Stimulated activated CD8-positive, alpha-beta memory T cell treated with anti-CD3 and anti-CD28 coated beads, Interleukin-15, amount 100 ng/mL, for 4 hours (primary cell): Measurements from ENCODE around the gene PLK5.
"Not testable (repeated sequence)": the region's sequence is repeated elsewhere in the genome, so short reads cannot be mapped to it uniquely, and the experiment has no call there.

Experiments used
- DNase-seq, 2 donors: peaks; one replicate each; pipeline ENCODE4 v3.0.0-alpha.2; 2020; ENCODE audit warnings: low read depth in 2 of 2

Gene PLK5

GRCh38 chr19:1523412-1524286 lies at the start of gene PLK5:
Gene PLK5, plus strand, starts transcription at chr19:1524077. Its CDS starts 2,920 bp downstream, at chr19:1526997.
- no peak for DNase-seq

GRCh38 chr19:1474765-1475351 lies 49.0 kb upstream of the PLK5 start:
- DNase-seq, result no peak

- DNase-seq, result no peak
Measured at GRCh38 chr19:1475751-1476437, 48.0 kb upstream of the PLK5 start.

- not testable (repeated sequence) for DNase-seq
Measured at GRCh38 chr19:1477056-1477455, 46.8 kb upstream of the PLK5 start.

- peak; percentile 80 to 85 for DNase-seq
Measured at GRCh38 chr19:1478934-1479707, 44.8 kb upstream of the PLK5 start, which contains the start of gene C19orf25. Gene C19orf25, minus strand, starts transcription at chr19:1479215. Its CDS starts 312 bp downstream, at chr19:1478903.

- DNase-seq, result no peak
Measured at GRCh38 chr19:1481224-1481892, 42.5 kb upstream of the PLK5 start.

GRCh38 chr19:1481893-1482360 lies 42.0 kb upstream of the PLK5 start:
- DNase-seq, result no peak

GRCh38 chr19:1482361-1483130 lies 41.3 kb upstream of the PLK5 start:
- DNase-seq, result no peak

GRCh38 chr19:1483131-1483978 lies 40.5 kb upstream of the PLK5 start:
- DNase-seq, result no peak

GRCh38 chr19:1483979-1484428 lies 39.9 kb upstream of the PLK5 start:
- DNase-seq, result no peak

GRCh38 chr19:1486720-1487575 lies 36.9 kb upstream of the PLK5 start:
- no peak for DNase-seq

- DNase-seq, result no peak
Measured at GRCh38 chr19:1487576-1488281, 36.1 kb upstream of the PLK5 start.

GRCh38 chr19:1488282-1488601 lies 35.6 kb upstream of the PLK5 start:
- no peak for DNase-seq

- no peak for DNase-seq
Measured at GRCh38 chr19:1489463-1490310, 34.2 kb upstream of the PLK5 start.

GRCh38 chr19:1490311-1491113 lies 33.4 kb upstream of the PLK5 start, which contains the start of gene PCSK4:
Gene PCSK4, minus strand, starts transcription at chr19:1490350. Its CDS starts 4 bp downstream, at chr19:1490346.
- DNase-seq, result peak; percentile 94 to 97
